ENCODE measurements around the gene VSNL1. TPM values are rescaled to one million over a fixed set of nuclear protein-coding genes. Genes with fewer than 3 reads are reported as not detected.

VSNL1 gene
- polyA plus RNA-seq (ENCODE audit: insufficient read length in 3 of 3), result 1 to 10 TPM; 3.7 to 4.8 (median 3.8) TPM
- long read RNA-seq, donor 1, result 0 reads
- long read RNA-seq, donor 2, partial matches to known transcripts, result 0 of 1 reads
- long read RNA-seq, donor 2, other reads (novel, unspliced or antisense), result 0 of 1 reads
- long read RNA-seq, donor 3, result 0 reads
- long read RNA-seq, donor 4, result 0 reads
- long read RNA-seq, donor 5, result 0 reads
- long read RNA-seq, donor 6, partial matches to known transcripts, result 0 of 3 reads
- long read RNA-seq, donor 6, other reads (novel, unspliced or antisense), result 0 of 3 reads
- long read RNA-seq, donor 7, partial matches to known transcripts, result 0 of 2 reads
- long read RNA-seq, donor 7, other reads (novel, unspliced or antisense), result 0 of 2 reads
- long read RNA-seq, donor 8, partial matches to known transcripts, result 0 of 2 reads
- long read RNA-seq, donor 8, other reads (novel, unspliced or antisense), result 0 of 2 reads
- long read RNA-seq, donor 9, partial matches to known transcripts, result 0 of 1 reads
- long read RNA-seq, donor 9, other reads (novel, unspliced or antisense), result 0 of 1 reads
- long read RNA-seq, donor 10, partial matches to known transcripts, result 0 of 1 reads
- long read RNA-seq, donor 10, other reads (novel, unspliced or antisense), result 0 of 1 reads
- long read RNA-seq, donor 11, partial matches to known transcripts, result 0 of 1 reads
- long read RNA-seq, donor 11, other reads (novel, unspliced or antisense), result 0 of 1 reads
- long read RNA-seq, donor 12, partial matches to known transcripts, result 0 of 3 reads
- long read RNA-seq, donor 12, other reads (novel, unspliced or antisense), result 0 of 3 reads
- long read RNA-seq, donor 13, result 0 reads
- long read RNA-seq, donor 14, result 0 reads
- long read RNA-seq, donor 15, partial matches to known transcripts, result 0 of 2 reads
- long read RNA-seq, donor 15, other reads (novel, unspliced or antisense), result 0 of 2 reads
- long read RNA-seq, donor 16, partial matches to known transcripts, result 0 of 3 reads
- long read RNA-seq, donor 16, other reads (novel, unspliced or antisense), result 0 of 3 reads

DNA sequence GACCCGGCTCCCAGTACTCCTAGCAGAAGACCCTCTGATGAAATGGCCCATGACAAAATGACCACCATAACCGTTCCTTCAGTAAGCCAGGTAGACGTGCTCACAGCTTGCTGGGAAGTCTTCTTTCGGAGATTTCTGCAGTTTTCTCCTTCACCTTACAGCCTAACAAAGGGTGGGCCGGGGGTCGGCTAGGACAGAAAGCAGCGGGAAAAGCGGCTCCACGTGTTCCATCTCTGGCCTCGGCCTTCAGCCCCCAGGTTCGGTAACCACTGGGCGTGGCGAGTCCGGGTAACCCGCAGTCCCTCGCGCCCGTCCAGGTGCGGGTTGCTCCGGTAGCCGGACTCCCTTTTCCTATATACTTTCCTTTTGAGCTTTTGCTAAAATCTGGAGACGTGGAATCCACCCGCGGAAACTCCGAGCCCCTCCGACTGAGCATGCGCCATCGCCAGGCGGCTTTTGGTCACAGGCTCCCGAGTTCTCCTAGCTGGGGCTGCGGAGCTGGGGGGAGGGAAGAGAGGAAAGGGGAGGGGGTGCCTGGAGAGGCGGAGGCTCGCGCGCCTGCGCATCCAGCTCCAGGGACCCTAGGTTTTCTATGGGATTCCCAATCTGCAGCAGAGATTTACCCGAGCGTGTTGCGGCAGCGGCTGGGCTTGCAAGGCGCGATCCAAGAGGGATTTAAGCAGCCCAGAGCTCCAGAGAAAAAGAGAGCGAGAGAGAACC is at the start of gene VSNL1:
VSNL1 (plus strand) TSS at position 604 of the 720 bp plus-strand sequence. CDS start 51,379 bp downstream, outside the sequence.
- peak; percentile 96 for DNase-seq

DNA sequence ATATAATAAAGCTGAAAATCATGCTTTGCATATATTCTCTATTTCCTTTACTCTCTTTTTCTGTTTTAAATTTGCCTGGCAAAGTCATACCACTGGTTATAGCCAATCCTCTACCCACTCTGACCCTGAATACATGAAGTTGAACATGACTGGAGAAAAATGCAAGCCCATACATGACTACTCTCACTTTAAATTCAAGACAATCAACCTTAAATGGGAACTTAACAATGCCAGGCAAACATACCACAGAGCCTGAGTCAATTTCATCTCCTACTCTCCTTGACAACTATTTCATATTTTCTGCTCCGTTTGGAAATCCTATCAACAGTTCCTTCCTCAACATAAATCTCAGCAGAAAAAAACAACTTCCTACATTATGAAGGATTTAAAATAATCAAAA is 44.9 kb upstream of the VSNL1 start:
- DNase-seq, result no peak

DNA sequence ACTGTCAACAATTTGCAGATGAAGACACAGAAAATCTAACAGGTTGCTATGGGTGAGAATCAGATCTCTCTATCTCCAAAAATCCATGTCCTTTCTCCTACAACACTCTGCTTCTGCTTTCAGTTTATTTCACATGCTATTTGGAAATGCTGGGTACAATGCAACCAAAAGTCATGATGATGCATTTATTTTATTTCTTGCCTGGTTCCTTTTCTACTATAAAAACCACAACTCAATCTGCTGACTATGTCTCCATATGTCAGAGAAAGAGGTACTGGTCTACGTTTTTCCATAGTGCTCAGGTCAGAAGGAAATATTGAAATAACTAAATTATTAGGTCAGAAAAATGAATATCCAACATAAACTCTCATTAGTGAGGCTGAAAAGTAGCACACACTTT is 42.8 kb upstream of the VSNL1 start:
- no peak for DNase-seq

DNA sequence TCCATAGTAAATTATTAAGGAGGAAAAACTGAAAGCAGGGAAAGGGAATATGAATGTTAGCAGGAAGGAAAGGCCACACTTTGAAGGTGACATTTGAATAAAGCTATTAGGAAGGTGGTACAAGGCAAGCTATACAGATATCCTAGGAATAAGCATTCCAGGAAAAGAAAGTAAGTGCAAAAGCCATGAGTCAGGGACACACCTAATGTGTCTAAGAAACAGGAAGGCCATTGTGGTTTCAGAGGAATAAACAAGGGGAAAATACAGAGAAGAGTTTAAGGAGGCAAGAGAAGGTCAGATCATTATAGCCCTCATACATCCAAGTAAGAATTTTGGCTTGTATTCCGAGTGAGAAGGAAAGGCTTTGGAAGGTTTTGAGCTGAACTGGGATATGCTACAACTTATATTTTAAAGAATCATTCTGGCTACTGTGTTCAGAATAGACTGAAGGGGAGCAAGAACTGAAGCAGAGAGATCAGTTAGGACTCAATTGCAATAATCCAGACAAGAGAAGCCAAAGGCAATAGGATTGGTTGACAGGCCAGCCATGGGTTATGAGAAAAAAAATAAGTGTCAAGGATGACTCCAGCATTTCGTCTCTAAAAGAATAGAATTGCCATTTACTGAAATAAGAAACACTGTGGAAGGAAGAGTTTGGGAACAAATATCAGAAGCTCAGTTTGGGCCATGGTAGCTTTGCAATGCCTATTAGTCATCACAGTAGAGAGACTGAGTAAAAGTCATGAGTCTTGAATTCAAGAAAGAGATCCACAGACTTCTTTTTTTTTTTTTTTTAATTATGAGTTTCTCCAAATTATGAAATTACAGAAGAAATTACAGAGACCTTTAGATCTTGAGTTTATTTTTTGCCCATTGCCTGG is 33.5 kb upstream of the VSNL1 start:
- no peak for DNase-seq

DNA sequence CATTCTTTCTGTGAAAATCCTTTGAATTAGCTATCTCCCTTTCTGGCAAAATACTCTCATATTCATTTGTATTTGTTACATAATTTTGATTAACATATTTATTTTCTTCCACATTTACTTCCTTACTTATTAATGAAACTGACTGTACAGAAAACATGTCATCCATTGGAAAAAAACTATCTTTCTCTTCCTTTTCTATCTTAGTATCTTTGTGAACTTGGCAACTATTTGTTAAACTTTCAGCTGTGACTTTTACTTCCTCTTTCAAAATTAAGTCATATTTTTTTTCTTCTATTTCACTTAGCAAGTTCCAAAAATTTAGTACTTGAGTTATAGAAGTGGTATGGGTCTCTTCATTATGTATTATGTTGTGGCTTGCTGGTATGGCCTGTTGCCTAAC is 24.8 kb upstream of the VSNL1 start:
- DNase-seq, result no peak

DNA sequence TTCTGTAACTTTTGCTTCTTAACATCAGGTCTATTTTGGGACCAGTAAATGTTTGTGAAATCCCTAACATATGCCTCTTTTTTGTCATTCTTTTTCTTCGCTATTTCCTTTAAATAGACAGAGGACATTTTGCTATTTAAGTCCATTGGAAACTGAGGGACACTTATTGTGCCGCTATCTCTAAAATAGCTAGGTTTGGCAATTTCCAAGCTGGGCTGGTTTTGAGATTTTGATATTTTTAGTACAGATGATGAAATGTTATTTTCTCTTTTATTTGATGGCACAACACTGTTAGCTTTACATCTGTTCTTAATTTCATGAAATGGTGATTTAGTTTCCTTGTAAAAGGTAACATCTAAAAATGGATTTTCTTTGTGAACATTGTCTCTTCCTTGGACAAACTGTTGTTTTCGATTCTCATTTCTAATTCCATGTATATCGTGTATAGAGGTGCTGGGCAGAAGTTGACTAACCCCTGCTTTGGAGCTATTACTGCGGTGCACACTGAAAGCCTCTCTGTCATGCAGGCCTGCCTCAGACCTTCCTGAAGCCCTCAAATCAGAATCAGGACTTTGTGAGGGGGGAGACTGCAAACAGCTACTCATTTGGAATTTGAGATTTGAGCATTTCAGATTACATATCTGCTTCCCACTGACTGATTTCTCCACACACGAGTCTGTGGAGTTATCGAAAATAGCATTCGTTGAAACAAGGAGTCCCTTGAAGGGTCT is 22.9 kb upstream of the VSNL1 start:
- peak; percentile 5 for DNase-seq

DNA sequence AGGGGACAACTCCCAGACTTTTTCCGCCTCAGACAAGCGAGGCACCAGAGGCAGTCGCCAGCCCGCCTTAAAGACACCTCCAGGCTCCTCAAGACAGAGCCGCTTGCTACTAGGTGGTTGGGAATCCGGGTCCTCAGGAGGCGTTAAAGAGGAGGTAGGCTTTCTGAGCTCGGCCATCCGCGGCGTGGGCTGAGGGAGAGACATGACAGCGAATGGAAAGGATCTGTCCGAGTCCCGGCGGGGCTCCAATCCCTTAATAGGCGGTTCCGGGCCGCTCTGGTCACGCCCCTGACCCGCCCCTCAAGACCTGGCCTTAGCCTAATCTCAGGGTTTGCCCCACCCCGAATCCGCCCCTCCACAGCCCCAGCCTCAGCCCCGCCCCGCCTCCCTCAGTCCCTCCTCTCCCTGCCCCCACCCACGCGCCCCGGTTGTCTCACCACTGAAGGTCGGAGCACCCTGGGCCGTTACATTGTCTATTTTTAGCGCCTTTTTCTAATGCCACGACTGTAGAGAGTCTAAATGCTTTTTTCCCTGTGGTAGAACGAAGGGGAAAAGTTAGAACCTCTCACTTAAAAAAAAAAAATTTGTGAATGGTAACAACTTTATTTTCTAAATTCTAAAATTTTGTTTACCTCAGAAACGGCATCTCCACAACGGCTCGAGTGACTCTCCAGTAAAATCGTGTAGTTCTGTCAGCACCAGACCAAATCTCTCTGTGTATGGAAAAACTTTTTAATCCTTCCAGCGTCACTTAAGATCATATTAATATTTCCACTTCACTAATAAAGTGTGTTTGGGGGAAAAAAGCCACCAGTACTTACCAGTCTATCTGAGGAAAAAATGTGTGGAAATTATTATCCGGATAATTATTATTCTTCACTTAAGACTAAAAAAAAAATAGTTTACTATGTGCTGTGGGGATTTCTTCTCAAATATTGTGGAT is 22.0 kb upstream of the VSNL1 start, which contains the start of gene RAD51AP2:
RAD51AP2 (minus strand) TSS at position 229 of the 943 bp plus-strand sequence; CDS start at position 204, 25 bp downstream.
- DNase-seq, result peak; percentile 78

DNA sequence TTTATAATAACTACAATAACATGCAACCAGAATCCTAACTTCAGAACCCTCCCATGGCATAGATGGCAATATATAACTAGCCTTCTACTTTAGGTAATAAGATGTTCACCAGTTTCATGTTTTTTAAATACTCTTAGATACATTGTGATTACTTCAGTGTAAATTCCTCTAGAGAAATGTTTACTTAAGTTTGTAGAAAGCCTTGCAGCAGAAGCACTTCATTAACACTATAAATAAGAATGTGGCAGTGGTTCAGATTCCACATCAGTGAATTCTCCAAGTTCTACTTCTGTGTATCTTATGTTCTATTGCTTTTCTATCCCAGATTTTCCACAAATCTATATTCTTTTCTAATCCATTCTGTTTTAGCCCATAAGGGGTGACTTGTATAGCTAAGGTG is 21.0 kb upstream of the VSNL1 start:
- no peak for DNase-seq

DNA sequence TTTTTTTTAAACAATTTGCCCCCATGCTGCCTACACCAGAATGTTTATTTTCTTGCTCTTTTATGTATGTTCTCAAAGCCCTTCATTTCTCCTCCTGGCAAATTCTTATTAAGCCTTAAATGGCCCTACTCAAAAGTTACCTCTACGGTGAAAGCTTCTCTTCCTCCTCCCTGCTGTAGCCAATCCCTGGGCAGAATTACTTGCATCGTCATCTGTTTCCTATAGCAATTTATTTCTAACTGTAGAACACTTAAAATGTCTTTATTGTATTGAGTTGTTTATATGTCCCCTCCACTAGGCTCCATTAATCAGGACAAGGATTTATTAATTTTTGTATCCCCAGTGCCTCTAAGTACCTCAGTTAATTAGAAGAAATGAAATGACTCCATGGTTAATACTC is 19.7 kb upstream of the VSNL1 start:
- DNase-seq, result no peak

DNA sequence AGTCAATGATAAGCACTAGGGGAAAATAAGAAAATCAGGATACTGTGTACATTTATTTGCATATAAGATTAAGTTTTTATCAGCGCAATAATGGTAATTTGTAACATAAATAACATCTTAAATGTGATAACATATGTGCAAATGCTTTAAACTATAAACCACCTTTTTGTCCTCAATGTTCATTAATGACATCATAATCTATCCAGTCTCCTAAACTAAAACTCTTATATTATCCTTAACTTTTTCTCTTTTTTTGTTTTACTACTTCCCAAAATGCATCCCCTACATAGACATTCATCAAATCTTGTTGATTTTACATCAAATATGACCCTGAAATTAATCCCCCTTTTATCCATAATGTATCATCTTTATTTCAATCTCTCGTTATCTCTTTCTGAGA is 18.9 kb upstream of the VSNL1 start:
- no peak for DNase-seq

DNA sequence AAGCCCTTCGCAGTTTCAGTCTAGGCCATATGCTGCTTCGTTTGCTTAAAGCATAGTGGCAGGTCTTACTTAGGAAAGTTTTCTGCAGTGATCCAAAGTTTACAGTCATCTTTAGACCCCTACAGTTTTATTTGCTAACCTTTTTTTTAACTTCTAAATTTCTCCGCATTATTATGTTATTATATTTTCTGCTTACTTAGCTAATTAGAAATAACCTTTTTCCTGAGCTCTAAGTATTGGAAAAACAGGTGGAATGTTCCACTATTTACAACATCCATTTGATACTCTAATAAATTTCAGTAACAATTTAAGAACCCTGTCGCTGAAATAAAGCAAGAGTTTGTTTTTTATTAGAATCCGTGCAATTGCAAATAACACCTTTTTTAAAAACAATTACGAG is 18.2 kb upstream of the VSNL1 start:
- no peak for DNase-seq

DNA sequence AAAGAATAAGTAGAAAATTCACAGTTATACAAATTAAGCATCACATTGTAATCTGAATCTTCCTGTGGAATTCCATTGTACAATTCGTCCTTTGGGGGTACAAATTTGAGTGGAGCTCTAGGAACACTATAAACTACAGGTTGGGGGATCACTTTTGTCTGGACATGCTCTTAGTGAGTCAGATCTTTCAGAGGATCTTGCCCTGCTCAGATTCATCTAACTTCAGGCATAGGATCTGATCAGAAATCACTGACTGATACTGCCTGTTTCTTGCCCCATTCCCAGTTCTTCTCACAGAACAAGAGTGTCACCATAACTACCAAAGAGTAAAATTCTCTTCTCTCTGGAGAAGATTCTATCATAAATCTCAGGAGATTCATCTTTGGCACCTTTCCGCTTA is 10.7 kb upstream of the VSNL1 start:
- no peak for DNase-seq

DNA sequence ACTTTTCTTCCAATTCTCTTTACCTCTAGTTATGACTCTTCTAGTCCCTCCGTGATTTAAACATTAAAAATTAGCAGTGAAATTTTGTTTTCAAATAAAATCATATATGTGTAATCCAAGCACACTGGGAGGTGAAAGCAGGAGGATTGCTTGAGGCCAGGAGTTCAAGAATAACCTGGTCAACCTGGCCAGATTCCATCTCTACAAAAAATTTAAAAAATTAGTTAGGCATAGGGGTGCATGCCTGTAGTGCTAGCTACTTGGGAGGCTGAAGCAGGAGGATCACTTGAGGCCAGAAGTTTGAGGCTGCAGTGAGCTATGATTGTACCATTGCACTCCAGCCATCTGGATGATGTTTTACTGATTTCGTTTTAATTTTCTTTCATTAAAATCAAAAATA is 7.0 kb upstream of the VSNL1 start:
- DNase-seq, result no peak

DNA sequence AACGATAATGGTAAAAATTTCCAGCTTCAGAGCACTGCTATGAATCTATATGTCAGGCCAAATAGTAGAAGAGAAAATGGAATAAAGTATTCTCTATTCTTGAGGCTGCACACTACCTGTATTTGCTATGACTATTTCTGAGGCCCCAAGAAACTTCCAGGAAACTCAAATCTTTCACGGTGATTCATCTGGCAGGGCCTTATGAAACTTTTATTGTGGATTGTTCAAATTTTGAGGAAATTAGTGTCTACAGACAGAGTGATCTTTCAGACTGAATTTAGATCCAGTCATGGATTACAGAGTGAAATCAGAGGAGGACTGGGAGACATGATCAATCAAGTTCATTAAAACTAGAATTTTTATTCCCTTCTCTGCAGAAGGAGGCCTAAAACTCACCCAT is 4.1 kb upstream of the VSNL1 start:
- no peak for DNase-seq

DNA sequence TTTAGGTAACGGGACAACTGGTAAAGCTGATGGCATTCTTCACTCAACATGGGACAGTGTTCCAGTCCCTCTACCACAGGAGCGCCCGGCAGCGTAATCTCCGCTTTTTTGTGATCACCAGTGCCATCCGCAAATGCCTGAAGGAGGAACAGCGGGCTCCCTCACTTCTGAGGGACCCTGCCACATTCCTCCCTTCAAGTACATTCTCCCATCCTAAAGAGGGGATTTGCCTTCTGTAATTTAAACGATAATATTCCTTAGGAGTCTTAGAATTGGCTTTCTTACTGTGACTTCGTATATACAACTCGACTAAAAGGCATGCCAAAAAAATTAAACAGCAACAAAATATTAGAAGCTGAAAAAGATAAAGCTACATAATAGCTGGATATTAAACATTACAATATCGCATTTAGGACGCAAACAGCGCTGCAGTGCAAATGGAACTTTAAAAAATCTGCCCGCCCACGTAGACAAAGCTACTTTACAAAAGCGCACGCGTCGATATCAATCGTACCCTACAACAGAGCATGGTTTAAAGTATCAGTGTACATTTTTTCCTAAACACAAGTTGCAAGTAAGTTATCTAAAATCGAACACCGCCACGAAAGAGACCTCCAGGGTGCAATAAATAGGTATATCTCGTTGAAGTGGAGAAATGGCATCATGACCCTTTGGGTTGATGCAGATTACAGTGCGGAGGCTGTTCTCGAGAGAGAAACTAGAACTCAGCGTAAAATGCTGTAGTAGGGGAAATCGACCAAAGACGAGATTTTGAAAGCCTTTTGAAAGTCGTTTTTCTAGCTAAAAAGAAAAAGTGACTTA is 2.3 kb upstream of the VSNL1 start:
- no peak for DNase-seq

DNA sequence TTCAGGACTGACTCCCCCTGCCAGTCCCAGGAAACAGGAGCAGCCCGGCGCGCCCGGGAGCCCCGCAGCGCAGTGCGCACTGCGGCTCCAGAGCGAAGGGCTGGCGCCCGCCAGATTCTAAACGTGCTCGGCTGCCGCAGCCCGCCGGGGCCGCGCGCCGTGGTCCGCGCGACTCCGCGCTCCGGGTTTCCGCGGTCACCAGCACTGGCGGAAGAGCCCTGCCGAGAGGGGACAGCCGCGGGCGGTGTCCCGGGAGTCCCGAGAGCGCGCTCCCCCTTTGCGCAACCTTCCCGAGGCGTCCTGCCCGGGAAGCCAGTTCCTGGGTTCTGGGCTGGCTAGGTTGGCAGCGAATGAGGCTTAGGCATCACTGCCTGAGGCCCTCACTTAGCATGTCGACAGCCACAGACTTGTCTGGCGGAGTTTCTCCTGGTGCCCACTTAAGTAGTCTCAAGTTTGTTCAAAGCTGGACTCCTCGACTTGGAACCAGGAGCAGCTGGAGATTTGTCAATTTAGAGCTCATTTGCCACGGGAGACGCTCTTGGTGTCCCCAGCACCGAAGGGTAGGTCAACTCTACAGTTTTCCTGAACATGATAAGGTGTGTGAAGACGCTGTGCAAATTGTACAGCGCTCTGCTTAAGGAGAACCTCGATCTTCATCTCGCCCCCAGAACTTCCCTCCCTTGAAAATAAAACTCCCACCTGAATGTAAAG is 1.5 kb upstream of the VSNL1 start:
- DNase-seq, result peak; percentile 80

DNA sequence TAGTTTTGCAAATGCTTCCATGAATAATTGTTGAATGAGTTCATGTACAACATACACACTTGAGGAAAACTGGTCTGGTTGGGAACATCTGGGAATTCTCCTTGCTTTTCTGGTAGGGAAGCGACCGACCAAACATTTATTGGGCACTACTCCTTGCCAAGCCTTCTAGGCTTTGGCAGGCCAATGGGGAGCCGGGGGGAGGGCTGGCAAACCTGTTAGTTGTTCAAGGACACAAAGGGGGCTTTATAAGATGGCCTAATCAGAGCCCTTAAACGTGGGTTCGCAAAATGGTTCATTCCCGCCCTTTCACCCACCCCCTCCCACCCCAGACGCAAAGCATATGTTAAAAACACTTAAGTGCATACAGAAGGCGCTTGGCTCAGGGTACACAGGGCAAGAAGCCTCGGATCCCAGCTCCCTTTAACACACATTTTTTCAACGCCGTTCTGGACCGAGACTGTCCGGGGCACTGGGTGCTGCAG is 844 bp upstream of the VSNL1 start:
- peak; percentile 26 for DNase-seq
